Activated CD4-positive, alpha-beta T cell treated with anti-CD3 and anti-CD28 coated beads, Interleukin-2, amount 50 U/mL, for 16 hours (primary cell): Measurements from ENCODE around the gene CDC37.
A peak's percentile ranks its signal among the peaks of the same experiment; 100 is the strongest.

ENCODE experiments used
- DNase-seq: peaks from one replicate; pipeline ENCODE4 v3.0.0-alpha.2; 2020

The CDC37 gene

DNA sequence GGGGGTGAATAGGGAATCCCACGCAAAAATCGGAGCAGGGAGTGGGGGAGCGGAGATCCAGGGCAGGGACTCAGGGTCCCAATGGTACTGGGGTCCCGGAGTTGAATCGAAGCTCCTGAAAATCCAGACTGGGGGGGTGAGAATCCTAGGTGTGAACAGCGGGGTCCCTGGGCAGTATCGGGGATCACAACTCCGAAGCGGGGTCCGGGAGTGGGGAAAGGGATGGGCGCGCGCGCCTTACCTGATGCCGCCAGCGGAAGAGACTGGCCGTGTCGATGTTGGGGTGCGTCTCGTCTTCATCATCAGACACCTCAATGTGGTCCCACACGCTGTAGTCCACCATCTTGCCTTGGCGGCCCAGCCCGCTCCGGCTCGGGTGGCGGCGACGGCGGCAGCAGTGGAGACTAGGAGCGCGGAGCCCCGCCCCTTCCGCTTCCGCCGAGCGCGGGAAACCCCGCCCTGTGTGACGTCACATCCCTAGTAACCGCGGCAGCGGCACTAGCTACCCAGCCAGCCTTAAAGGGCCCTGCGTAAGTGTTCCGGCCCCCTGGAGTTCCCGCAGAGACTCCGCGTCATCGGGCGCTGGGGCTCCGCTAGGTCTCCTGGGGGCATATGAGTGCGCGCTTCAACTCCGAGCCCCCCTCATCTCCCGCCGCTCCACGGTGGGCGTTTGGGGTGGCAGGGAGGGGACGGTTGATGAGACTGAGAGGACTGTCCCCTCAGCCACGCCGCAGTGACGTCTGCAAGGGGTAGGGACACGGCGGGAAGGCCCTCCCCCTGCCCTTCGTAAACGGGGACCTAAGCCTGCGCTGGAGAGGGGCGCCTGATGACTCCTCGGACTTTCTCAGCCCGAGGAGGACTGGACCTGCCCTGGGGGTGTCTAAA, at the start of gene CDC37:
TSS of gene CDC37 (minus strand) at position 406 of the 885 bp plus-strand sequence. CDS start at position 343, 63 bp downstream.
- DNase-seq: peak; percentile 98

DNA sequence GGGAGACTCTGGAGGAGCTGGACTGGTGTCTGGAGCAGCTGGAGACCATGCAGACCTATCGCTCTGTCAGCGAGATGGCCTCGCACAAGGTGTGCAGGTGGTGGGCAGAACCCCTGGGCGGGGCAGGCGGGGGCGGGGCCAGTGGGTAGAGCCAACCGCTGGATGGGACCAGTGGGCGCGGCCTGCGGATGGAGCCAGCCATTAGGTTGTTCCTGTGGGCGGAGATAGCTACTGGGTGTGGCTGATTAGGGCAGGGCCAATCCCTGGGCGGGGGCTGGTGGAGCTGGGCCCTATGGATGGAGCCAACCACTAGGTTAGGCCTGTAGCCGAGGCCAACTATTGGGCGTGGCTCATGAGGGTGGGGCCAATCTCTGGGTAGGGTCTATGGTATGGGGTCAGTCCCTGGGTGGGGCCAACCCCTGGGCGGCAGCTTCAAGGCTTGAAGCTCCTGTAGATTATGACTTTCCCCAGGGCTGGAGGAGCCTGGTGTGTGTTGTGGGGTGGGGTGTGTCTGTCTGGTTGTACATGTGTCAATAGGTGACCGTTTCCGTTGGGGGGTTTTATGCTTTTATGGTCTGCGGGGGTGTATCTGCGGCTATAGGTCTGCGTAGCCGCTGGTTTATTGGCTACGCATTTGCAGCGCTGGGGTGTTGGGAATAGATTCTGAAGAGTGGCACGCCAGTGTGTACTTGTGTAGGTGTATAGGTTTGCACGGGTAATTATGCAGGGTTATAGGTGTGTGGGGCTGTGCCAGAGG, 47.7 kb upstream of the CDC37 start:
- peak; percentile 12 for DNase-seq

DNA sequence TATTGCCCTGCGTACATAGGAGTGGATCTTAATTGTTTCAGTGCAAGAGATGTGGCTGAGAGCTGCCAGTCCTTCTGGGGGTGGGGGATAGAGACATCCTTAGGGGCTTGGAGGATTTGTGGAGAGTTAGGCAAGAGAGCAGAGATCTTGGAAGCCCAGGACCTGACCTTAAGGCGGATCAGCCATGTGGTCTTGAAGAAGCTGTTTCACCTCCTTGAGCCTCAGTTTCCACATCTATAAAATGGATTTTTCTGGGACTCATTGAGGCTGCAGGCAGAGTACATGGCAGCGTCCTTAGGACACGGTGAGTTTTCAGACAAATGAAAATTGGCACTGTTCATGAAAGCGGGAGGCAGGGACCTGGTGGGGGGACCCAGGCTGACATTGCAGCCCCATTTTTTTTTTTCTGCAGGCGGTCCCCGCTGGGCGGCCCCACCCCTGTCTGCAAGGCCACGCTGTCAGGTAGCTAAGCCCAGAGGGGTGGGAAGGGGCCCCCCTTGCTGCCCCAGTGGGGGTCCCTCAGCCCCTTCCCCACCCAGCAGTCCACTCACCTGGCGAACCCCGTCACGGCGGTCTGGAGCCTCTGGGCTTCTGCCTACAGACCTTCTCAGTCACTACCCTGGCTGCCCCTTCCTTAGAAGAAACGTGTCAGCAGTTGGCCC, 47.0 kb upstream of the CDC37 start:
- no peak for DNase-seq

GRCh38 chr19:10449037-10449436, 45.7 kb upstream of the CDC37 start:
- no peak for DNase-seq

GRCh38 chr19:10442698-10443097, 39.4 kb upstream of the CDC37 start:
- DNase-seq: no peak

DNA sequence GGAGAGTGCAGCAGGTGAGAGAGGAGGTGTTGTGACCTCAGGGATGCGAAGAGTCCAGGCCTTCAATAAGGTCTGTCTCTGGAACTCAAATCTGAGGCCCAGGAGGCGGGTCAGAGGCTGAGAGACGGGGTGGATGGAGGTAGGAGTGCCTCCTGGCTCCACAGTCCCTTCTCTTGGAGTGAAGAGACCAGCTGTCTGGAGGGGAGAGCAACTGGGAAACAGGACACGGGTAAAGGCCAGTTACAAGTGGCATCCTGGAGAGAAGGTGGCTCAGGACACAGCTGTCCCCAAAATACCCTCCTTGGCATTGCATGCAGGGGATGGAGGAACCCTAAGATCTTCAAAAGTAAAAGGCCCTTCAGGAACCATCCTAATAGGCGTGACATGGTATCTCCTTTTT, 36.2 kb upstream of the CDC37 start:
- no peak for DNase-seq

DNA sequence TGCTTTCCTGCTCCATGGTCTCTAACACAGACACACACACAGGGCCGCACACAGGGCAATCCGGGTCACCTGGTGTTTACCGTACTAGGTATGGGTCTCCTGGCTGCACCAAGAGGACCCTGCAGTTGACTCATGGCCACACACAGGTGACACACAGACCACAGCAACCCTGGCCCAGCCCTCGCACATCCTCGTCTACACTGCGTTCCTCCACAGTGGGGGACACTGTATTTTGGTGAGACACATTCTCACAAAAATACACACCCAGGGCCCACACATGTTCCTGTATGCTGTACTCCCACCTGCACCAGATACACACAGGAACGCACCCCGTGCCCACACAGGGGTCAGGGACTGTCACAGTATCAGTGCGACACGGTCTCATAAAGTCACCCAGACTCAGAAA, 29.8 kb upstream of the CDC37 start:
- no peak for DNase-seq

DNA sequence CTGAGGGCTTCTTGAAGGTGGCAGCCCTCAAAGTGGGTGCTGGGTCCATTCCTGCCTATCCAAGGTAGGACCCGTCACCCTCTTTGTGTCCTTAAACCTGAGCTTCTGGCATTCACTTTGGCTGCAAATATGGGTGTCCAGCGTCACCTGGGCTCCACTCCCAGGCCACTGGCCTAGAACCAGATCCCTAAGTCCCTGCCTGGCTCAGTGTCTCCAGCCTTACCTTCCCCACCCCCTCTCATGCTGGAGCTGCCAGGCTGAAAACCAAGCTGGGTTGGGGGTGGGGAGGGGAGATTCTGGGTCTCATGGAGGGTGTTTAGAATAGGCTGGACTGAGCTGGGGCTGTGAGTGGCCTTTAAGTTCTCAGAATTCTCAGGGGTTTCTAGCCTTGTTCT, 29.4 kb upstream of the CDC37 start:
- DNase-seq: no peak

GRCh38 chr19:10431943-10432735, 28.8 kb upstream of the CDC37 start:
- DNase-seq: peak; percentile 34

DNA sequence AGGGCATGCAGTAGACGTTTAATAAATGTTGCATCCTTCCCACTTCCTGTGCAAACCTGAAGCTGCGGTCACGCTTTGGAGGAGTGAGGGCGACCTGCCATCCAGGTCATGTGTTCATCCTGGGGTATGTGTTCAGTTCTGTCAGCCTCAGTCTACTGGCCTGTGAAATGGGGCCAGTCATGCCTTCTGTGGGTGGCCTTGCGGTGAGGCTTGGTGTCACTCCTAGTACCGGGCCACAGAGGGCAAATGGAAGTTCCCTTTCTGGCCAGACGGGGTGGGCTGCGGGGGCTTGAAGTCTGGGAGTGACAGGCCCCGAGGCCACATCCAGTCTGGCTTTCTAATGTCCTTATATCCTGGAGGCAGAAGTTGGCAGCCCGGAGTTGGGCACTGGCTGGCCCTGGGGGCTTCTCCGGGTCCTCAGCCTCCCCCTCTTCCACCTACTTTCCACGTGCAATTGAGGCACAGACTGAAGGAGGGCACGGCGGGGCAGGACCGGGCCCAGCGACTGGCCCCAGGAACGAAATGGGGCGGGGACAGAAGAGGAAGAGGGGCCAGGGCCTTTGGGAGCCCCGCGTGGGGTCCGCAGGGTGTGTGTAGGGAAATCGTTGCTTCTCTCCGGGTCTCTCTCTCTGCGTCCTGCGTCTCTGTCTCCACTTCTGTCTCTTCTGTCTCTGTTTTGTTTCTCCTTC, 28.1 kb upstream of the CDC37 start:
- peak; percentile 62 for DNase-seq

- DNase-seq: no peak
Observed at GRCh38 chr19:10430505-10431253, 27.3 kb upstream of the CDC37 start.

DNA sequence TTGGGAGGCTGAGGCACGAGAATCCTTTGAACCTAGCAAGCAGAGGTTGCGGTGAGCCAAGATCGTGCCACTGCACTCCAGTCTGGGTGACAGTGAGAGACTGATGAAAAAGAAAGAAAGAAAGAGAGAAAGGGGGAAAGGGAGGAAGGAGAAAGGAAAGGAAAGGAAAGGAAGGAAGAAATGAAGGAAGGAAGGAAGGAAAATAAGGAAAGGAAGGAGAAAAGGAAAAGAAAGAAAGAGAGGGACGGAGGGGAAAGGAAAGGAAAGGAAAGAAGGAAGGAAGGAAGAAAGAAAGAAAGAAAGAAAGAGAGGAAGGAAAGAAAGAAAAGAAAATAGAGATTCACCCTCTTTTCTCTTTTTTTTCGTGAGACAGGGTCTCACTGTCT, 25.6 kb upstream of the CDC37 start:
- DNase-seq: no peak

DNA sequence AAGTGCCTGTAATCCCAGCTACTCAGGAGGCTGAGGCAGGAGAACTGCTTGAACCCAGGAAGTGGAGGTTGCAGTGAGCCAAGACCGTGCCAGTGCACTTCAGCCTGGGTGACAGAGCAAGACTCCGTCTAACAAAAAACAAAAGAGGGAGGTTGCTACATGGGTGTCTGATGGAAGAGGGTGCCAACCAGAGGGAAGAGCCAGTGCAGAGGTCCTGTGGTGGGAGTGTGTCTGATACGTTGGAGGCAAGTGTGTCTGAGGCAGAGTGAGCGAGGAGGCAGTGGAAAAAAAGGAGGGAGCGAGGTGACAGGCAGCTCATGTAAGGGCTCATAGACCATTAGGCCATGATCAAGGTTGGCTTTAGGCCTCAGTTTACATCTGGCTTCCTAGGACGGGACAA, 23.8 kb upstream of the CDC37 start:
- no peak for DNase-seq

DNA sequence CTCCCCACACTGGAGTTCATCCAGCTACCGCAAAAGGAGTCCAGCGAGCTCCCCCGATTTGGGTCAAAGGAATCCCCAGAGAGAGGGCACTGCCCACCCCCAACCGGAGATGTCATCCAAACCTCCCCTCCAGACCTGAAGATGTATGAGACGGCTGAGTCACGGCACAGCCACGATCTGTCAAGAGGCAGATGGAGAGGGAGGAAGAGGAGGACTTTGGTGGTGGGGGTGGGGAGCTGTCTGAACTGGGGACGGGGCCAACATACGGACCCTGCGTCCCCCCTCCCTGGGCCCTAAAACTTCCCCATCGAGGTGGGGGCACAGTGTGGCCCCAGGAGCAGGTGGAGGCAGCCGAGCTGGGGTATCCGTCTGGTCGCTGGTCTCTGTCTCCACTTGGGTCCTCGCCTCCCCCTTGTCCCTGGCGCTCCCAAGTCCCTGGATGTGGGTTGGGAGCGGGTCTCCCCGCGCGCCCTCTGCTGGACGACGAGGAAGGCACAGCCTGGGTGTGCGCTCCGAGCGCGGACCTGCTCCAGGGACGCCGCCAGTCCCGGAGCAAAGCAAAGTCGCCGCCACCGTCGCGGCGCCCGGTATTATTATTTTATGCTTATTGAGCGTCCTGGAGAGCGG, 20.8 kb upstream of the CDC37 start:
- peak; percentile 77 for DNase-seq

GRCh38 chr19:10422846-10423245, 19.5 kb upstream of the CDC37 start:
- no peak for DNase-seq

DNA sequence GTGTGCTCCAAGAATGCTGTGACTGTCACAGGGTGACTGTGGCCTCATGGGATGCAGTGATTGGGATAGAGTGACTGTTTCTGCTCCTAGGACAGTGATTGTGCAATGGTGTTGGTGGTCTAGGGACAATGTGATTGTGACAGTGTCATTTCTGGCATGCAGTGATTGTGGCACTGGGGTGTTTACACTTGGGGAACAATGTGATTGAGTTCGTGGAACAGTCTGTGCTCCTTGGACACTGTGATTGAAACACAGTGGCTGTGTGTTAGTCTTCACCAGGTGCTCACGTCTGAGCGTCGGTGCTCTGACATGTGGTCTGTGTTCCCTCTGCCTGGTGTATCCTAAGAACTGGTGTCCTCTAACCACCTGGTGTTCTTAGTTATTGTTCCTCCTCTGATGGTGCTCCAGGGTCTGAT, 18.7 kb upstream of the CDC37 start:
- no peak for DNase-seq

DNA sequence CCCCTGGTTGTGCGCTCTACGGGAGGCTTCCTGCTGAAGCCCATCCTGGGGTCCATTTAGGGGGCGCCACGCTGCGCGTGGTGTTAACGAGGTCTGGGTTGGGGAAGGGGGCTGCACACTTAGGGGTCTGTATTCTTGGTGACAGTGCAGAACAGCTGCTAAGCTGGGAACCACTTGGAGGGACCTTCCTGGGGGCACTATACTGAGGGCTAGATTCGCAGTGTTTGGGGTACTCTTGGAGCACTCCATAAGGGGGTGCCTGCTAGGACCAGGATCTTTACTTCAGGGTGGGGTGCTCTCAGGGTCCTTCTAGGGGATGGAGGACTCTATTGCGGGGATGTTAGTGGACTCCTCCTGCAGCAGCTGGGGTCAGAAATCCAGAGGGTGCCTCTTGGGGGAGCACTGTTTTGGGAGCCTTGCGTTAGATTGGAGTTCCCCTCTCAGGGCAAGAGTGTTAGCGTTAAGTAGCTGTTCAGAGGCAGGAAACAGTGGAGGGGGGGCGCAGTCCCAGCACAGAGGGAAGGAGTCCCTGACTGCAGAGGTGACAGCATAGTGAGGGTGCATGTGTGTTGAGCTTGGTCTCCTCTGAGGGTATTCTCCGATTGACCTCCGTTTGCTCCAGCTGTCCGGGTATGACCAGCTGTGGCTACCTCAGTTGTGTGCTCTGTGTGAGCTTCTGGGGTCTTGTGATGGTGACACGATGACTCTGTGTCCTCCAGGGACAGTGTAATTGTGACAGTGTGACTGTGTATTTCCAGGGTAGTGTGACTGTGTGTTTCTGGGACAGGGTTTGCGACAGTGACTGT, 18.1 kb upstream of the CDC37 start:
- DNase-seq: peak; percentile 41

DNA sequence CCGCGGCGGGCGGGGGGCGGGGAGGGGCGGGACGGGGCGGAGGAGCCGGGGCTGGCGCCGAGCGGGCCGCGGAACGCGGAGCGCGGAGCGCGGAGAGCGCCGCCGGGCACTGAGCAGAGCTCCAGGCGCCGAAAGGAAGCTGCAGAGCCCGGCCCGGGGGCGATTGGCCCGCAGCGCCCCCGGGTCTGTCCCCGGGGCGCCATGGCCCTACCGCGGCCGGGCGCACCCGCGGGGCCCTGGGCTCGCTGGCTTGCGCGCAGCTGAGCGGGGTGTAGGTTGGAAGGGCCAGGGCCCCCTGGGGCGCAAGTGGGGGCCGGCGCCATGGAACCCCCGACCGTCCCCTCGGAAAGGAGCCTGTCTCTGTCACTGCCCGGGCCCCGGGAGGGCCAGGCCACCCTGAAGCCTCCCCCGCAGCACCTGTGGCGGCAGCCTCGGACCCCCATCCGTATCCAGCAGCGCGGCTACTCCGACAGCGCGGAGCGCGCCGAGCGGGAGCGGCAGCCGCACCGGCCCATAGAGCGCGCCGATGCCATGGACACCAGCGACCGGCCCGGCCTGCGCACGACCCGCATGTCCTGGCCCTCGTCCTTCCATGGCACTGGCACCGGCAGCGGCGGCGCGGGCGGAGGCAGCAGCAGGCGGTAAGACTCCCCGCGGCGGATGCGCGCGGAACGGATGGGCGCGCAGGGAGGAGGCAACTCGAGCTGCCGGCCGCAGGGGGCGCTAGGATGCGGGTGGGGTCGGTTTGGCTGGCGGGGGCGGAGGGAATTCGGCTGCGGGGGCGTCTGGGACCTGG, 17.3 kb upstream of the CDC37 start, which contains the start of gene PDE4A:
TSS of gene PDE4A (plus strand) at position 95 of the 796 bp plus-strand sequence. CDS start at position 322, 227 bp downstream.
- DNase-seq: peak; percentile 63
